Ramos (cell line): Measurements from ENCODE around the gene PIK3C2G.
"Not testable (repeated sequence)": the region's sequence is repeated elsewhere in the genome, so short reads cannot be mapped to it uniquely, and the experiment has no call there.

Source experiments
- in situ Hi-C: fragments of 300-500 bp; cut with MboI; formaldehyde crosslinking; loops from one replicate; pipeline ENCODE4 v1.14.3; 2022; ENCODE audit warnings: low sequenced_read_pairs; ENCODE audit not compliant: unreplicated experiment

Gene PIK3C2G

GRCh38 chr12:18502422-18502968 is 241.2 kb downstream of the PIK3C2G start:
- in situ Hi-C loops, result no loop called here

GRCh38 chr12:18521461-18521860 is 260.1 kb downstream of the PIK3C2G start:
- in situ Hi-C loops, result no loop called here

GRCh38 chr12:18522806-18523205 is 261.5 kb downstream of the PIK3C2G start:
- in situ Hi-C loops, result no loop called here

- in situ Hi-C loops, result not testable (repeated sequence)
These were observed 281.2 kb downstream of the PIK3C2G start for GRCh38 chr12:18542497-18542896.

GRCh38 chr12:18546399-18546798 is 285.1 kb downstream of the PIK3C2G start:
- in situ Hi-C loops, result no loop called here

GRCh38 chr12:18549598-18549997 is 288.3 kb downstream of the PIK3C2G start:
- in situ Hi-C loops, result no loop called here

GRCh38 chr12:18551106-18551505 is 289.8 kb downstream of the PIK3C2G start:
- in situ Hi-C loops, result no loop called here

GRCh38 chr12:18551701-18552100 is 290.4 kb downstream of the PIK3C2G start:
- in situ Hi-C loops, result no loop called here

- in situ Hi-C loops, result no loop called here
These were observed 291.5 kb downstream of the PIK3C2G start for GRCh38 chr12:18552829-18553228.

- in situ Hi-C loops, result no loop called here
These were observed 294.8 kb downstream of the PIK3C2G start for GRCh38 chr12:18556161-18556560.

GRCh38 chr12:18559242-18559641 is 297.9 kb downstream of the PIK3C2G start:
- in situ Hi-C loops, result no loop called here

- in situ Hi-C loops, result no loop called here
These were observed 301.2 kb downstream of the PIK3C2G start for GRCh38 chr12:18562531-18562930.

GRCh38 chr12:18564306-18564705 is 303.0 kb downstream of the PIK3C2G start:
- in situ Hi-C loops, result no loop called here

- in situ Hi-C loops, result no loop called here
These were observed 306.5 kb downstream of the PIK3C2G start for GRCh38 chr12:18567787-18568186.

GRCh38 chr12:18570543-18570942 is 309.2 kb downstream of the PIK3C2G start:
- in situ Hi-C loops, result no loop called here

- in situ Hi-C loops, result no loop called here
These were observed 314.8 kb downstream of the PIK3C2G start for GRCh38 chr12:18576104-18576626.

GRCh38 chr12:18576648-18577047 is 315.3 kb downstream of the PIK3C2G start:
- in situ Hi-C loops, result no loop called here

- in situ Hi-C loops, result no loop called here
These were observed 316.9 kb downstream of the PIK3C2G start for GRCh38 chr12:18578191-18578590.

- in situ Hi-C loops, result no loop called here
These were observed 319.0 kb downstream of the PIK3C2G start for GRCh38 chr12:18580291-18580690.

- in situ Hi-C loops, result no loop called here
These were observed 319.4 kb downstream of the PIK3C2G start for GRCh38 chr12:18580706-18581105.

- in situ Hi-C loops, result no loop called here
These were observed 320.1 kb downstream of the PIK3C2G start for GRCh38 chr12:18581232-18581962.

- in situ Hi-C loops, result no loop called here
These were observed 322.3 kb downstream of the PIK3C2G start for GRCh38 chr12:18583655-18584054.
